OCI-M1 (cell line): ENCODE measurements around the gene ZNF644.
"Not testable (repeated sequence)": the region's sequence is repeated elsewhere in the genome, so short reads cannot be mapped to it uniquely, and the experiment has no call there.

Experiments
- DNase-seq: peaks from one replicate; lab custom pipeline; 2025; lab: John Stamatoyannopoulos, UW

Gene ZNF644

GRCh38 chr1:91021686-91022517 is at the start of gene ZNF644:
Gene ZNF644, minus strand, starts transcription at chr1:91022035. Its CDS starts 39,682 bp downstream, at chr1:90982353.
- DNase-seq, result peak; percentile 94

GRCh38 chr1:91070298-91070697 is 48.5 kb upstream of the ZNF644 start:
- DNase-seq, result no peak

- no peak for DNase-seq
These were observed 44.7 kb upstream of the ZNF644 start for GRCh38 chr1:91066538-91066937.

- no peak for DNase-seq
These were observed 43.5 kb upstream of the ZNF644 start for GRCh38 chr1:91065337-91065736.

- peak; percentile 53 for DNase-seq
These were observed 41.6 kb upstream of the ZNF644 start for GRCh38 chr1:91063403-91063802.

GRCh38 chr1:91059157-91059556 is 37.3 kb upstream of the ZNF644 start:
- DNase-seq, result no peak

GRCh38 chr1:91057784-91058183 is 35.9 kb upstream of the ZNF644 start:
- DNase-seq, result peak; percentile 20

GRCh38 chr1:91054780-91055481 is 33.1 kb upstream of the ZNF644 start:
- peak; percentile 30 for DNase-seq

- no peak for DNase-seq
These were observed 31.8 kb upstream of the ZNF644 start for GRCh38 chr1:91053630-91054029.

GRCh38 chr1:91049551-91049950 is 27.7 kb upstream of the ZNF644 start:
- not testable (repeated sequence) for DNase-seq

GRCh38 chr1:91046766-91047165 is 24.9 kb upstream of the ZNF644 start:
- no peak for DNase-seq

GRCh38 chr1:91045284-91045683 is 23.4 kb upstream of the ZNF644 start:
- DNase-seq, result no peak

GRCh38 chr1:91044776-91045175 is 22.9 kb upstream of the ZNF644 start:
- not testable (repeated sequence) for DNase-seq

- not testable (repeated sequence) for DNase-seq
These were observed 20.5 kb upstream of the ZNF644 start for GRCh38 chr1:91042372-91042771.

- DNase-seq, result no peak
These were observed 16.7 kb upstream of the ZNF644 start for GRCh38 chr1:91038582-91038981.

- DNase-seq, result no peak
These were observed 15.3 kb upstream of the ZNF644 start for GRCh38 chr1:91036894-91037829.

GRCh38 chr1:91032349-91032748 is 10.5 kb upstream of the ZNF644 start:
- no peak for DNase-seq

GRCh38 chr1:91031081-91031480 is 9.2 kb upstream of the ZNF644 start:
- DNase-seq, result peak; percentile 11

GRCh38 chr1:91026777-91027176 is 4.9 kb upstream of the ZNF644 start:
- DNase-seq, result peak; percentile 46

- no peak for DNase-seq
These were observed 4.5 kb upstream of the ZNF644 start for GRCh38 chr1:91026320-91026719.

- no peak for DNase-seq
These were observed 2.8 kb upstream of the ZNF644 start for GRCh38 chr1:91024481-91025119.

GRCh38 chr1:91022518-91022929 is 689 bp upstream of the ZNF644 start:
- no peak for DNase-seq
